NB4 (cell line): ENCODE measurements around the gene UBE2M.

Experiments used
- DNase-seq: peaks from one replicate; pipeline ENCODE4 v3.0.0; 2010; ENCODE audit warnings: low read depth
- H3K4me3 ChIP-seq: one replicate; pipeline ENCODE4 v1.5.1; 2011; ENCODE audit warnings: mild to moderate bottlenecking, low read depth, low read length, moderate library complexity
- CTCF ChIP-seq: IDR thresholded peaks from one replicate; pipeline ENCODE4 v1.5.1; 2012; ENCODE audit warnings: low read depth, low read length
- MAX ChIP-seq: IDR thresholded peaks from 2 replicates; pipeline ENCODE4 v1.6.1; 2011; ENCODE audit warnings: low read depth, low read length
- MYC ChIP-seq: IDR thresholded peaks from 2 replicates; pipeline ENCODE4 v1.6.1; 2011; ENCODE audit warnings: low read depth, low read length
- POLR2A ChIP-seq: IDR thresholded peaks from 2 replicates; pipeline ENCODE4 v1.6.1; 2011; ENCODE audit warnings: mild to moderate bottlenecking; ENCODE audit not compliant: insufficient read length; ENCODE audit errors: extremely low read depth

The UBE2M gene

GRCh38 chr19:58575183-58576041, 17.0 kb upstream of the UBE2M start:
- TF ChIP-seq MYC (no peak; the same call in 1 of the 2 replicates), MAX (peak; percentile 39; the same call in 1 of the 2 replicates), POLR2A (peak; percentile 58), CTCF (no peak)
- DNase-seq, result peak; percentile 93
- H3K4me3 ChIP-seq, result peak overlapping the region; percentile 79

DNA sequence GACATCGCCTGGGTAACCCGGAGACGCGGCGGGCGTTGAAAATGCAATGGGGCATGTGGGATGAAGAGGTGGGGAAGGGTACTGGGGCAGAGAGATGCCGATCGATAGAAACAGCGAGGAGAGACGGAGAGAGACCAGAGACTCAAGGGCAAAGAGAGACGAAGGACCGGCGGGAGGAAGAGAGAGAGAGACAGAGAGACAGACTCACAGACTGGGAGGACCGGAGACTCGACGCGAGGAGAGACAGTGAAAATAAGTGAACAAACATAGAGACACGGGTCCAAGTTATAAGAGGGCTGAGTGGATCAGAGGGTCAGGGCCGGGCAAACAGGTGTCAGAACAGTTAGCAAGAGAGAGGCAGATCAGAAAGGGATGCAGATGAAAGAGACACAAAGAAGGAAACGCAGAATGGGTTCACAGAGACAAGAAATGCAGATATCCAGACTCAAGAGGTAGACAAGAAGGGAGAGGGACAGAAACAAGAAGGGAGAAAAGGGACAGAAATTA, 15.3 kb upstream of the UBE2M start:
- DNase-seq, result no peak
- TF ChIP-seq CTCF (no peak), MAX (no peak), MYC (no peak), POLR2A (no peak)
- peak overlapping the region; percentile 75 for H3K4me3 ChIP-seq

GRCh38 chr19:58572818-58573657, 14.6 kb upstream of the UBE2M start, which contains the start of gene MZF1:
Gene MZF1, minus strand, starts transcription at chr19:58573335. Its CDS starts 1,946 bp downstream, at chr19:58571389.
- peak within 1 kb of the TSS; percentile 75 for H3K4me3 ChIP-seq
- DNase-seq, result peak; percentile 100
- TF ChIP-seq CTCF (no peak), MYC (peak; percentile 35), POLR2A (peak; percentile 47), MAX (peak; percentile 62)

- peak overlapping the region; percentile 75 for H3K4me3 ChIP-seq
- DNase-seq, result no peak
- no peak for TF ChIP-seq MYC
- TF ChIP-seq CTCF, result no peak
- peak; percentile 25 for TF ChIP-seq POLR2A
Measured at GRCh38 chr19:58572026-58572817, 13.8 kb upstream of the UBE2M start.

GRCh38 chr19:58571575-58571947, 13.2 kb upstream of the UBE2M start:
- TF ChIP-seq POLR2A, result no peak
- no peak for TF ChIP-seq MYC
- no peak for TF ChIP-seq CTCF
- no peak for DNase-seq
- peak overlapping the region; percentile 75 for H3K4me3 ChIP-seq
